Measurements from ENCODE around the gene LYPD8.

- TF ChIP-seq POLR2AphosphoS5 (IDR thresholded peaks at IDR 0.05; ENCODE audit: low read depth) = no peak
- no peak for TF ChIP-seq ZNF331 (CRISPR knock-in tag; IDR thresholded peaks at IDR 0.05; ENCODE audit: low read depth)
Measured at GRCh38 chr1:248753029-248753594, 2.4 kb downstream of the LYPD8 start.
